SU-DHL-6 (cell line): ENCODE data around the gene EHHADH.

Experiments used
- H2AFZ ChIP-seq: fragments of 200-600 bp; sonication (generic); 2 replicates; pipeline ENCODE4 v1.6.1; 2014; ENCODE audit warnings: low read depth, mild to moderate bottlenecking, moderate library complexity, mixed read lengths, antibody characterized with exemption, low read length; ENCODE audit not compliant: severe bottlenecking
- H3F3A ChIP-seq: fragments of 200-600 bp; shearing (Covaris generic); 2 replicates; pipeline ENCODE4 v1.6.0; 2016; ENCODE audit warnings: antibody characterized with exemption, mild to moderate bottlenecking; ENCODE audit not compliant: insufficient read depth
- H3K27ac ChIP-seq: fragments of 200-600 bp; sonication (generic); 2 replicates; pipeline ENCODE4 v1.5.1; 2016; ENCODE audit warnings: low read depth, mild to moderate bottlenecking, low read length, moderate library complexity, mixed read lengths
- H3K27me3 ChIP-seq: fragments of 200-600 bp; sonication (generic), shearing (Covaris generic); 2 replicates; pipeline ENCODE4 v1.6.0; 2014; ENCODE audit warnings: mild to moderate bottlenecking, low read length
- H3K36me3 ChIP-seq: fragments of 200-600 bp; sonication (generic); 2 replicates; pipeline ENCODE4 v1.6.1; 2014; ENCODE audit warnings: mild to moderate bottlenecking, low read length, mixed read lengths
- H3K4me2 ChIP-seq: fragments of 300-600, 200-600 bp; shearing (Covaris generic), sonication (generic); 2 replicates; pipeline ENCODE4 v1.6.0; 2014; ENCODE audit warnings: low read length, low read depth, mild to moderate bottlenecking; ENCODE audit not compliant: poor library complexity, severe bottlenecking
- H3K4me3 ChIP-seq: fragments of 200-600 bp; sonication (generic); 2 replicates; pipeline ENCODE4 v1.5.1; 2014; ENCODE audit warnings: antibody characterized with exemption, low read length, mild to moderate bottlenecking, mixed read lengths; ENCODE audit not compliant: insufficient read depth, poor library complexity, severe bottlenecking
- H3K79me2 ChIP-seq: fragments of 200-600 bp; sonication (generic); 2 replicates; pipeline ENCODE4 v1.6.1; 2014; ENCODE audit warnings: mild to moderate bottlenecking, low read length, moderate library complexity; ENCODE audit not compliant: insufficient read depth
- H3K9ac ChIP-seq: fragments of 200-600 bp; sonication (generic); 2 replicates; pipeline ENCODE4 v1.7.0; 2014; ENCODE audit warnings: mild to moderate bottlenecking, low read length
- H3K9me2 ChIP-seq: fragments of 200-600 bp; sonication (generic); replicated peaks from 2 replicates; pipeline ENCODE4 v1.6.1; 2014; ENCODE audit warnings: low read length; ENCODE audit not compliant: insufficient read depth
- H3K9me3 ChIP-seq: fragments of 200-600 bp; sonication (generic); 2 replicates; pipeline ENCODE4 v1.6.1; 2014; ENCODE audit warnings: low read length, mixed read lengths; ENCODE audit not compliant: insufficient read depth
- H4K20me1 ChIP-seq: fragments of 200-600 bp; sonication (generic); 2 replicates; pipeline ENCODE4 v1.6.1; 2014; ENCODE audit warnings: low read depth, mild to moderate bottlenecking, antibody characterized with exemption, low read length, moderate library complexity, mixed read lengths
- CTCF ChIP-seq: fragments of 200-600 bp; sonication (generic); IDR thresholded peaks from one replicate; pipeline ENCODE4 v1.5.1; 2017; ENCODE audit warnings: antibody characterized with exemption, mild to moderate bottlenecking, low read length, moderate library complexity; ENCODE audit not compliant: insufficient read depth, poor library complexity, severe bottlenecking
- EZH2phosphoT487 ChIP-seq: fragments of 200-600 bp; sonication (generic), shearing (Covaris generic); conservative IDR thresholded peaks from 2 replicates; pipeline ENCODE4 v1.6.1; 2018; ENCODE audit warnings: mild to moderate bottlenecking, antibody characterized with exemption, low read length, moderate library complexity, mixed read lengths

EHHADH gene

GRCh38 chr3:185172086-185173049, 81.5 kb downstream of the EHHADH start:
- Histone ChIP-seq H2AFZ (no peak overlapping the region), H3K79me2 (no peaks in the 10 kb centered on the region), H3F3A (no peaks in the 10 kb centered on the region), H3K9me3 (no peaks in the 10 kb centered on the region), H3K36me3 (no peaks in the 10 kb centered on the region), H3K9me2 (no peaks in the 10 kb centered on the region), H4K20me1 (no peaks in the 10 kb centered on the region), H3K4me3 (no peak overlapping the region), H3K27me3 (no peaks in the 10 kb centered on the region), H3K27ac (no peak overlapping the region), H3K4me2 (no peak overlapping the region), H3K9ac (no peak overlapping the region)
- TF ChIP-seq EZH2phosphoT487 (no peak), CTCF (no peak)

- H3F3A ChIP-seq: no peaks in the 10 kb centered on the region
- no peaks in the 10 kb centered on the region for H3K27me3 ChIP-seq
- H3K36me3 ChIP-seq: no peaks in the 10 kb centered on the region
- no peak for TF ChIP-seq EZH2phosphoT487
- TF ChIP-seq CTCF: no peak
- no peaks in the 10 kb centered on the region for H3K9me2 ChIP-seq
- H3K9ac ChIP-seq: no peak overlapping the region
- no peaks in the 10 kb centered on the region for H3K9me3 ChIP-seq
- H3K4me2 ChIP-seq: no peak overlapping the region
- no peaks in the 10 kb centered on the region for H4K20me1 ChIP-seq
- H3K27ac ChIP-seq: no peak overlapping the region
- no peaks in the 10 kb centered on the region for H3K79me2 ChIP-seq
- no peak overlapping the region for H2AFZ ChIP-seq
- no peak overlapping the region for H3K4me3 ChIP-seq
Measured at GRCh38 chr3:185164428-185165217, 89.2 kb downstream of the EHHADH start.

- Histone ChIP-seq H3F3A (no peaks in the 10 kb centered on the region), H3K4me3 (no peak overlapping the region), H2AFZ (no peak overlapping the region), H3K36me3 (no peaks in the 10 kb centered on the region), H3K9me2 (no peaks in the 10 kb centered on the region), H3K9me3 (no peaks in the 10 kb centered on the region), H3K27me3 (no peaks in the 10 kb centered on the region), H4K20me1 (no peaks in the 10 kb centered on the region), H3K4me2 (no peak overlapping the region), H3K9ac (no peak overlapping the region), H3K27ac (no peak overlapping the region), H3K79me2 (no peaks in the 10 kb centered on the region)
- TF ChIP-seq EZH2phosphoT487: no peak
- TF ChIP-seq CTCF: no peak
Measured at GRCh38 chr3:185162634-185163033, 91.2 kb downstream of the EHHADH start.
